GM13976 (cell line): ENCODE measurements around the gene KCNMB1.

Experiments
- DNase-seq: peaks from one replicate; pipeline ENCODE4 v3.0.0; 2012; ENCODE audit warnings: low spot score
- in situ Hi-C: fragments of 300-500 bp; cut with MboI; formaldehyde crosslinking; loops from one replicate; pipeline ENCODE4 v1.12.0; 2022; ENCODE audit warnings: low sequenced_read_pairs, mixed read lengths, inconsistent platforms; ENCODE audit not compliant: unreplicated experiment
- TF ChIP-seq, protein P1 (sequence below): IDR thresholded peaks from 2 replicates; pipeline ENCODE4 v1.5.1; 2012; ENCODE audit warnings: borderline replicate concordance, mild to moderate bottlenecking; ENCODE audit not compliant: insufficient read depth; ENCODE audit errors: extremely low read depth, missing control alignments, control extremely low read depth

KCNMB1 gene

DNA sequence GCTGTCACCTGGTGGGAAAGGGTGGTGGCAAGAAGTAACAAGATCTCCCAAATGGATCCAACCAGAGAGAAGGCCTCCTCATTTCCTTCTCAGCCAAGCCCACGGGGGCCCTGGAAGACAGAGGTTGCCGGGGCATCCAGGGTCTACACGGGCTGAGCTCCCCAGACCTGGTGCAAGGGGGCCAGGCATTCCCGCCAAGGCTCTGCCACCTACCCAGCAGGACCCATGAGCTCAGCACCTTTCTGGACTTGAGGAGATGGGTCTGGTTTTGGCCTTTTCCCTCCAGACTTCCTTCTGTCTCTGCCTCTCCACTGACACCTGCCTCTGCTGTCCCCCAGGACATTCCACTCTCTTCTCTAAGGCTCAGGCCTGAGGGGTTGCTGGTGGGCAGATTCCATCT is 42.4 kb upstream of the KCNMB1 start:
- in situ Hi-C loops: no loop called here
- TF ChIP-seq, protein P1, sequence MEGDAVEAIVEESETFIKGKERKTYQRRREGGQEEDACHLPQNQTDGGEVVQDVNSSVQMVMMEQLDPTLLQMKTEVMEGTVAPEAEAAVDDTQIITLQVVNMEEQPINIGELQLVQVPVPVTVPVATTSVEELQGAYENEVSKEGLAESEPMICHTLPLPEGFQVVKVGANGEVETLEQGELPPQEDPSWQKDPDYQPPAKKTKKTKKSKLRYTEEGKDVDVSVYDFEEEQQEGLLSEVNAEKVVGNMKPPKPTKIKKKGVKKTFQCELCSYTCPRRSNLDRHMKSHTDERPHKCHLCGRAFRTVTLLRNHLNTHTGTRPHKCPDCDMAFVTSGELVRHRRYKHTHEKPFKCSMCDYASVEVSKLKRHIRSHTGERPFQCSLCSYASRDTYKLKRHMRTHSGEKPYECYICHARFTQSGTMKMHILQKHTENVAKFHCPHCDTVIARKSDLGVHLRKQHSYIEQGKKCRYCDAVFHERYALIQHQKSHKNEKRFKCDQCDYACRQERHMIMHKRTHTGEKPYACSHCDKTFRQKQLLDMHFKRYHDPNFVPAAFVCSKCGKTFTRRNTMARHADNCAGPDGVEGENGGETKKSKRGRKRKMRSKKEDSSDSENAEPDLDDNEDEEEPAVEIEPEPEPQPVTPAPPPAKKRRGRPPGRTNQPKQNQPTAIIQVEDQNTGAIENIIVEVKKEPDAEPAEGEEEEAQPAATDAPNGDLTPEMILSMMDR: no peak

DNA sequence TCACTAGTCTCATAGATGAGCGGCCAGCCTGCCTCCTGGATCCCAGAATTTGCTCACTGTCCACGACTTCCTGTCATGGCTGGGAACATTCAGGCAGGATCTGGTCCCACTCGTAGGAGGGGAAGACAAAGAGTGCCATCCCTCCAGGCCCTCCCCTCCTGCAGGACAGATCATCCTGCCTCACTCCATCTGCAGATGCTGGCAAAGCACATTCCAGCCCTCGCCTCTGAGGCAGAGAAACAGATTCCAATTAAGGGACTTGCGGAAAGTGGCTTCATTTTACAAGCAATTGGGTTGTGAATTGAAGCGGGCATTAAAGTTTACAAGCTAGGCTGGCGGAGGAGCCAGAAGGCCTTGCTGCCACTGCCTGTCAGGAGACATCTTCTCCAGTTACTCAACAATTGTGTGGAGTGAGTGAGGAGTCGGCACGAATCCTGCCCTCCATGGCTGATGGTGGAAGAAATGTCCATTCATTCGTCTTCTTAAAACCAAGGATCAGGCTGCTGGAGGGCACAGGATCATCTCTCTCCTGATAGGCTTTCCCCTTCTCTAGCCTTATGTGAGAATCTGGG is 41.8 kb upstream of the KCNMB1 start:
- in situ Hi-C loops: no loop called here
- TF ChIP-seq, protein P1: no peak
- no peak for DNase-seq

More for the DNA sequence above, 42.4 kb upstream of the KCNMB1 start:
- no peak for DNase-seq

DNA sequence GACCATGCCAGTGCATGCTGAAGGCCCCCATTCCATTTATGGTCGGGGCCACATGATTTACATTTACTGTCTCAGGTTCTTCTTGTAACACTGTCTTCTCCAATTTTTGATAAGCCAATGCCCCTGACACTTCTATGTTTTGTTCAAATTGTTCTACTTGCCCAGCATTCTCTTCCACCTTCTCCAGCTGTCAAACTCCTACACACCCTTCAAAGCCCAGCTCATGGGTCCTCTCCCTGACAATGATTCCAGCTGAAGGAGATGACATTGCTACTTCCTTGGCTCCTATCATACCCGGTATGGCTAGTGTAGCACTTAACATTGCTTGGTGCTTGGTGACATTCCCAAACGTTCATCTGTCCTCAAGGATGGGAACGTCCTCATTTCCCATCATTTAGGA is 41.1 kb upstream of the KCNMB1 start:
- no peak for DNase-seq
- TF ChIP-seq, protein P1: no peak
- in situ Hi-C loops: no loop called here

DNA sequence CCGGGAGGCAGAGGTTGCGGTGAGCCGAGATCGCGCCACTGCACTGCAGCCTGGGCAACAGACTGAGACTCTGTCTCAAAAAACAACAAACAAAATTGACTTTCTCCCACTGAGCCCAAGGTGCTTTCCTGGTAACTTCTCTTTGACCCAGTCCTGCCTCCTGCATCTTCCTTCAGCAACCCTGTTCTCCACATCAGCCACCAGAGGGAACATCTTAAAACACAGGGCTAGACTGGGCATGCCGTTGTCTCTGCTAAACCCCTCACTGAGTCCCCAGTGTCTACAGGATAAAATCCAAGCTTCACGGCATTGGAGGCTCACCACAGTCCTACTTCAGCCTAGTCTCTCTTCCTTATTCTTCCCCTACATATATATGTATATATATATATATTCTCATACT is 39.8 kb upstream of the KCNMB1 start:
- DNase-seq: no peak
- TF ChIP-seq, protein P1: no peak
- in situ Hi-C loops: no loop called here

DNA sequence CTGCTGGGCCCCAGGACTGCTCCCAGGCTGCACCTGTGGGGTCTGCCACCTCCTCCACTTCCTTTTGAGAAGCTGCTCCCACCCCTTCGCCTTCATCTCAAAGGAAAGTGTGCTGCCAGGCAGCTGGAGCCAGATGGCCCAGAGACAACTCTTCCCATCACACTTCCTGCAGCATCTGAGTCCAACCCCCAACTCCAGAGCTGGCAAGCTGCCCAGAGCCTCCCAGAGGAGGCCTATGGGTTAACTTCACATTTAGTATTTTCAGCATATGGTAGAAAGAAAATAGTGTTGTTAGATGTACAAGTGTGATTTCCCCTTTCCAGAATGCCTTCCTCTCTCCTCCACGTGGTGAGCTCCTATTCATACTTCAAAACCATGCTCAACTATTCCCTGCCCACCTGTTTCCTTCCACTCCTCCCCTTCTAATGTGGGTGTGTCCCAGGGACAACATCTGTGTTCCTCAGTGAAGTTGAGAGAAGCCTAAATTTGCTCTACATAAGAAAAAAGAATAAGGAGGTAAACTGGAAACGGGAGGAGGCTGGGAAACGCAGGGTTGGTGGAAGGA is 38.6 kb upstream of the KCNMB1 start:
- in situ Hi-C loops: no loop called here
- TF ChIP-seq, protein P1: no peak
- no peak for DNase-seq

DNA sequence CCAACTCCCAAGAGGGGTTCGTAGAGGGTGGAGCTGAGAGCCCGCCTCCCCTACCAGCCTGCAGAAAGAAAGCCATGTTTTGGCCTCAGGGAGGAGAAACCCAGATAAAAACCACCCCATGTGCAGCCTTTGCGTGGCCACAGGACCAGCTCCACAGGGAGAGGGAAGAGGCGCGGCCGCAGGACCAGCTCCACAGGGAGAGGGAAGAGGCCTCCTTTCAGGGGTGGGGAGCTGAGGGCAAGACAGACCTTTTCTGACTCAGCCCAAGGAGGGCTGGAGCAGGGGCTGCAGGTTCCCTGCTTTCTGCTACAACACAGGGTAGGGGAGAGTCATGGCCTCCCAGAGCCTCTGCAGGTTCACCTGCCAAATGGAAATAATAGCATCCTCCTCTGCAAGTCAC is 37.6 kb upstream of the KCNMB1 start:
- in situ Hi-C loops: no loop called here
- DNase-seq: no peak
- TF ChIP-seq, protein P1: no peak
